NCI-H1930 (cell line): Measurements from ENCODE around the gene SLC13A1.
"Not testable (repeated sequence)": the region's sequence is repeated elsewhere in the genome, so short reads cannot be mapped to it uniquely, and the experiment has no call there.

Source experiments
- DNase-seq, 2 experiments: peaks; one replicate each; lab custom pipeline; 2025; lab: John Stamatoyannopoulos, UW

Gene SLC13A1, protein sequence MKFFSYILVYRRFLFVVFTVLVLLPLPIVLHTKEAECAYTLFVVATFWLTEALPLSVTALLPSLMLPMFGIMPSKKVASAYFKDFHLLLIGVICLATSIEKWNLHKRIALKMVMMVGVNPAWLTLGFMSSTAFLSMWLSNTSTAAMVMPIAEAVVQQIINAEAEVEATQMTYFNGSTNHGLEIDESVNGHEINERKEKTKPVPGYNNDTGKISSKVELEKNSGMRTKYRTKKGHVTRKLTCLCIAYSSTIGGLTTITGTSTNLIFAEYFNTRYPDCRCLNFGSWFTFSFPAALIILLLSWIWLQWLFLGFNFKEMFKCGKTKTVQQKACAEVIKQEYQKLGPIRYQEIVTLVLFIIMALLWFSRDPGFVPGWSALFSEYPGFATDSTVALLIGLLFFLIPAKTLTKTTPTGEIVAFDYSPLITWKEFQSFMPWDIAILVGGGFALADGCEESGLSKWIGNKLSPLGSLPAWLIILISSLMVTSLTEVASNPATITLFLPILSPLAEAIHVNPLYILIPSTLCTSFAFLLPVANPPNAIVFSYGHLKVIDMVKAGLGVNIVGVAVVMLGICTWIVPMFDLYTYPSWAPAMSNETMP

DNA sequence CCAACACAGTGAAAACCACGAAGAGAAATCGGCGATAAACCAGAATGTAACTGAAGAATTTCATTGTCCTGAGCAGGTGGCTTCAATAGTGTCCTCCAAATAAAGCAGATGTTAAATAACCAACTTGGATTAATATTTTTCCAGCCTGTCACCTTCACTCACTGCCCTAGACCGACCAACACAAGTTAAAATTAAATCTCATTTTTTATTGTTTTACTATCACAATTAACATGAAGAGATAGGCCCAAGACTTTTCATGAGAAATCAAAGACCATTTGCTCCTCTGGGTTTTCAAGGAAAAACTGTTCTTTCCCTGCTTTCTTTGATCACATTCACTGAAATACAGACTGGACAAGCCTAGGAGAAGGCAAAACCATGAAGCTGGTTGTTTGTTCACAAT is at the start of gene SLC13A1:
Gene SLC13A1 (minus strand): TSS at position 87 of the 400 bp plus-strand sequence. CDS start 23 bp downstream, at position 64.
- DNase-seq, result no peak

DNA sequence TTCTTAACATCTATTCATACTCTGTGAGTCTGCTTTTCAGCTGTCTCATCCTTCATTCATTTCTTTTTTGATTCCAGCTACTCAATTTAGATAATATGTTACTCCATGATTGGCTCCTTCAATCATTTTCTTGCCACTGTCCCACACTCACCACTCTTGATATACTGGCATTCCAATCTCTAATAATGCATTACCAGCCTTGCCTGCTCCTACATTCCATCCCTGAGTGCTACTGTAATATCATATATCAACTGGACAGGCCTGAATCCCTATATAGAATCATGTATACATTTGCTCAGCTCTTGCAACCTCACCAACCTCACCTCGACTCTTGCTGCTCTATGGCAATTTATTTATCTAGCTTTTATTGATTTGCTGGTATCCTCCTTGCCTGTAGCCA is 45.0 kb upstream of the SLC13A1 start:
- DNase-seq, result no peak

DNA sequence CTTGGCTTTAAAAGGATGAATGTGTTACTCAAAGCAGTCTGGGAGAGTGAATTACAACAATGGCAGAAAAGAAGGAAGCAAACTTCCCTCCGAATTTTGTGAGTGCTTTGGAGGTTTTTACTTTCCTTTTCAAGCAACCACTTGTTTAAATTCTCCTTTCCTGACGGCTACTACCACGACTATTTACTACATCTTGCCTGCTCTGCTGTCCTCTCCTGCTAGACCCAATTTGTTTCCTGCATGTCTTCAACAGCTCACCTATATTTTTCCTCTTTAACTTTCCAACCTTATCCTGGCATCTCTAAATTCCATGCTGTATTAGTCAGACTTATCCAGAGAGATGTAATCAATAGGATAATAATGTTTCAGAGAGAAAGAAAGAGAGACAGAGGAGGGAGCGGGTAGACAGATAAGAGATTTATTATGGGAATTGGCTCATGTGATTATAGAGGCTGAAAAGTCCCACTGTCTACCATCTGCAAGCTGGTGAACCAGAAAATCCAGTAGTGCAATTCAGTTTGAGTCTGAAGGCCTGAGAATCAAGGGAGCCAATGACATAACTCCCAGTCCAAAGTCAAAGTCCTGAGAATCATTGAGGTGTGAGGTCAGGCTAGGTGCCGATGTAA is 42.8 kb upstream of the SLC13A1 start:
- DNase-seq, result no peak

DNA sequence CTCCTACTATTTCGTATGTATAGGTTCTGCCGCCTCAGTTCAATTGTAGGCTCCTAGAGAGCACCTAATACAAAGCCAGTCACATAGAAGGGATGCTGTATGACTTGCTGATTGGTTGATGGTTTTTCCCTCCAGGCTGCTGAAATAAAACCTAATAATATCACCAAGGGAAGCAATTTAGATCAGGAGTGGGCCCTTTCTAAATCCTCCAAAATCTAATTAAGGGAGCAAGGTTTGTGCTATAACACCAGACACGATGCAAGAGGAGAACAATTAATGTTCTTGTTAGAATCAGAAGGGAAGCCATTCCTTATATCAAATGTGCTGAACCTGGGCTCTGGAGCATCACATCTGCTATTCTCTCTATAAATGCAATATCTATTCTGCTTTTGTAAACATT is 42.0 kb upstream of the SLC13A1 start:
- DNase-seq, result peak in 1 of 2 experiments; percentile 59

DNA sequence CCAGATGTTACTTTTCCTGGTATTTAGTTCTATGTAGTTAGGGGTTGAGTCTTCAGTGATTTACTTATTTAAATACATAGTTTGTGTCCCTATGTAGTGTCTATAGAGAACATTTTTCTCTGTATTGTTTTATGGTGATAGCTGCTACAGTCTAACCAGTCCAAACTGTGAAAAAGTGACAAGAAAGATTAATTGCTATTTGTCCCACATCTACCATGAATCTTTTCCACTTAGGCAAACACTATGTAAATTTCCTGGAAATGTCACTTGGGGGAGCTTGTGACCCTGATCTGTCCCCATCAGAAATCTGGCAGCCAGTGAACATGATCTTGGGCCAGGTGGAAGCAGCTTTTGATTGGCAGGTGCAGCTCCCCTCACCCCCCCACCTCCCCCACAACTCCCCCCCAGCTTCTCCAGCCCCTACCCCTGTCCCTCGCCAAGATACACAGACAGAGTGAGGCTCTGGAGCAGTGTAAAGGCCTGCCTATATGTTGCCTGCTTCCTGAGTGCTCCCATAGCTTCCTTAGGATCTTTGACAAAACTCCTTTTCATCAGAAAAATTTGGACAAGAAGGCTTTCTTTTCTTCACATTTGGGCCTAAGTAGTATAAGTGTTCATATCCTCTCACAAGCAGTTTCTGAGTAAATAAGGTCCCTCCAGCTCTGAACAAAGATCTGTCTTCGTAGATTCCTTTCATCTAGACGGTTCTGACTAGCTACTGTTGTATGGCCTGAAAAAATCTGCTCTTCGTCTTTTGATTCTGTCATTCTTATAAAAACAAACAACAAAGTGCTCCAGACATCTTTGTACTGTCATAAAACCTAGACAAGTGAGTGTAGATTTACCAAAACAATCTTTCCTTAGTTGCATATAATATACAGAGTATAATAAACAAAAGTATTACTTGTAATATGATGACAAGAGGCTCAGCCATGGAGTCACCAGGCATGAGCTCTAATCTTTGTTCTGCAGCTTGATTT is 31.5 kb upstream of the SLC13A1 start:
- no peak for DNase-seq

DNA sequence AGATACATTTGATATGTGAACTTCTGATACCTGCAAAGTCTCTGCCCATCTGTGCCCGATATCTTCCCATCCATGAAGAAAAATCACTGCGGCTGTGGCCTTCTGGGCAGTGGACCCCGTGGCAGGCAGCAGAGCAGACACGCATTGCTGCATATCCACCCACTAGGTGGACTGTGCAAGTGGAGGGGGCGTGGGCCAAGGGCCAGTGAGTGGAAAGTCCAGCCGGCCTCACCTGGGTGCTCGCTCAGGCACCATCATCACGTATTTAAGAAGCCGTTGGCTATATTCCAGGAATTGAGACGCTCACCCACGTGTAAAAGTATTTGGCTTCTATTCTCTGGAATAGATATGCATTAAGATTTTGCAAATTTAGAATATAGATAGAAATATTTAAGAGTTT is 30.8 kb upstream of the SLC13A1 start:
- DNase-seq, result no peak

DNA sequence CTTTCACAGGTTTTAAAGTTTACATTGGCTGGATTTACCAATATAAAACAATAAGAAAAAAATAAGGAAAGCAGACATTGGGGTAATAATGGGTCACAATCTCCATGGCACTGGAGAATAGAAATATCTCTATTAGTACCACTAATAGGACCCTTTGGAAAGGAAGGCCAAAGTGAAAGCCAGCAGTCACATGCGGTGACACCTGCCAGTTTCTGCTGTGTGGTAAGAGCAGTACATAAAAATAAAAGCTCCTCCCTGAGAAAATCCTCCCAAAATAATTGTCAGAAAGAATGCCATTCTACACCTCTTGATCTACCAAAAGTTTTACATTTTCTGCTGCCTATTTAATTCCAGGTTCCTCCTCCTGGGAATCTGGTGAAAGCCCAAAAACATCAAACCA is 30.4 kb upstream of the SLC13A1 start:
- no peak for DNase-seq

DNA sequence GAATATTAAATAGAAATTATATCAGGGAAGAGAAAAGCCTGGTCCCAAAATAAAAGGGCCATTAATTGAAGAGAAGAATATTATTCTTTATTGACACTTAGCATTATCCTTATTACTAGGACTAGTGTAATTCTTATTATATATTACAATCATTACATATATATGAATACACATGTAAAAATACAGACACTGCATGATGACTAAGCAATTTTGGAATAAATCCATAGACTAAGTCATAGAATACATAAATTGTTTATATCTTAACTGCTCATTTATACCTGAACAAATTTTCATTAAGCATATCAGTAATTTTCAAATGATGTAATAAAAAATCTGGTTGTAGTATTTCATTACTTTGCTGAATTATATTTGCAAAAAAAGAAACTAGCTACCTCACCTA is 29.7 kb upstream of the SLC13A1 start:
- DNase-seq, result no peak

DNA sequence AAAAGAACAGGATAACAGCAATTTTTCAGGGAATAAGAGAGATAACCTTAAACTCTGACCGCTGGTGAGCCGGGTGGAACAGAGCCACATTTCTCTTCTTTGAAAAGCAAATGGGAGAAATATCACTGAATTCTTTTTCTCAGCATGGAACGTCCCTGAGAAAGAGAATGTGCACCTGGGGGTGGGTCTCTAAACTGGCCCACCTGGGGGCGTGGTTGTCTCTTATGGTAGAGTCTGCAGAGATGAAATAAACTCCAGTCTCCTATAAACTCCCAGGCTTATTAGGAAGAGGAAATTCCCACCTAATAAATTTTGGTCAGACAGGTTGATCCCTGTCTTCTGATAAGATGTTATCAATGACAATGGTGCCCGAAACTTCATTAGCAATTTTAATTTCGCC is 27.9 kb upstream of the SLC13A1 start:
- DNase-seq, result not testable (repeated sequence)

DNA sequence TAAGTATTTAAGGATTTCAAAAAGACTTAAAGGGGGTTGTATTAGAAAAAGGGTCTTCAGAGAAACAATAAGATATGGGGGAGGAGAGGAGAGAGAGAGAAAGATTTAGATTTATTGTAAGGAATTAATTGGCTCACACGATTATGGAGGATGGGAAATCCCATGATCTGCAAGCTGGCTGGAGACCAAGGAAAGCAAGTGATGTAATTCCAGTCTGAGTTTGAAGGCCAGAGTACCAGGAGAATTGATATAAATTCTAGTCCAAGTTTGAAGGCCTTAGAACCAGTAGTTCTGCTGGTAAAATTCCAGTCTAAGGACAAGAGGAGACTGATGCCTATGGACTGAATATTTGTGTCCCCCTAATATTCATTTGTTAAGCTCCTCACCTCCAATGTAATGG is 20.6 kb upstream of the SLC13A1 start:
- DNase-seq, result no peak

DNA sequence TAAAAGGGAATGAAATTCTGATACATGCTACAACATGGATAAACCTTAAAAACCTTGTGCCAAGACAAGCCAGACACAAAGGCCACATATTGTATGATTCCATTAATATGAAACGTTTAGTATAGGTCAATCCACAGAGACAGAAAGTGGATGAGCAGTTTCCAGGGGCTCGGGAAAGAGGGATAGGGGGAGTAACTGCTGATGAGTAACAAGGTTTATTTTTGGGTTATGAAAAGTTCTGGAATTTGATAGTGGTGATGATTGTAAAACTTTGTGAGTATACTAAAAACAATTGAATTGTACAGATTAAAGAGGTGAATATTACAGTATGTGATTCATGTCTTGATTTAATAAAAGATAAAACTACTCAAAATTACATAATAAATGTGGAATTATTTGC is 19.1 kb upstream of the SLC13A1 start:
- no peak for DNase-seq

DNA sequence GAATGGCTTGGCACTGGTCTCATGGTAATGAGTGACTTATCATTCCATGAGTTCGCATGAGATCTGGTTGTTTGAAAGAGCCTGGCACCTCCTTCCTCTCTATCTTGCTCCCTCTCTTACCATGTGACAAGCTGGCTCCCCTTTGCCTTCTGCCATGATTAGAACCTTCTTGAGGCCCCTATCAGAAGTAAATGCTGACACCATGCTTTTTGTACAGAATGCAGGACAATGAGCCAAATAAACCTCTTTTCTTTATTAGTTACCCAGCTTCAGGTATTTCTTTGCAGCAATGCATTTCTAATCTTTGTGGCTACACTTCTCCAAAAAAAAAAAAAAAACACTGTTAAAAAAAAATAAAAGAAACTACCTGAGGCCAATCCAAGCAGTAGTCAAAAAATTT is 17.1 kb upstream of the SLC13A1 start:
- no peak for DNase-seq

DNA sequence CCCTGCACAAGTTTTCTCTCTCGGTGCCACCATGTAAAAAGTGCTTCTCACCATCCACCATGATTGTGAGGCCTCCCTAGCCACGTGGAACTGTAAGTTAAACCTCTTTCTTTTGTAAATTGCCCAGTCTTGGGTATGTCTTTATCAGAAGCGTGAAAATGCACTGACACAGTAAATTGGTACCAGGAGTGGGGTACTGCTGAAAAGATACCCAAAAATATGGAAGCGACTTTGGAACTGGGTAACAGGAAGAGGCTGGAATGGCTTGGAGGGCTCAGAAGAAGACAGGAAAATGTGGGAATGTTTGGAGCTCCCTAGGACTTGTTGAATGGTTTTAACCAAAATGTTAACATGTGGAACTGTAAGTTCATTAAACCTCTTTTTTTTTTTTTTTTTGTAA is 15.6 kb upstream of the SLC13A1 start:
- no peak for DNase-seq

DNA sequence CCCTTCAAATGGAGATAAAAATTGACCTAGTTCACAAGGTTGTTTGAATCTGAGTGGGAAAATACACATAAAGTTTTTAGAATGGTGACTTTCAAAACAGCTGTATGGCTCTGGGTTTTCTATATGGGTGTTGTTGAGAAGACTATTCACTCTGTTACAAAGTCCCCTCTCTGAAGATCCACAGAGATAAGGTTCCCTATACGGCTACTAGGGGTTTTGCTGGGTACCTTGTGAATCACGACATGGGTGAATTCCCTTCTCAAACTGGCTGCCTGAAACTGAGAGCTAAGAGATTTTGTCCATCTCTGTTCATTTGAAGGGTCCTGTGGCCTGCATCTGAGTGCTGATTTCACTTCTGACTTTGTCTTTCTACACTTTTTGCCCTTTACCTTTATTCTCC is 11.8 kb upstream of the SLC13A1 start:
- DNase-seq, result no peak

DNA sequence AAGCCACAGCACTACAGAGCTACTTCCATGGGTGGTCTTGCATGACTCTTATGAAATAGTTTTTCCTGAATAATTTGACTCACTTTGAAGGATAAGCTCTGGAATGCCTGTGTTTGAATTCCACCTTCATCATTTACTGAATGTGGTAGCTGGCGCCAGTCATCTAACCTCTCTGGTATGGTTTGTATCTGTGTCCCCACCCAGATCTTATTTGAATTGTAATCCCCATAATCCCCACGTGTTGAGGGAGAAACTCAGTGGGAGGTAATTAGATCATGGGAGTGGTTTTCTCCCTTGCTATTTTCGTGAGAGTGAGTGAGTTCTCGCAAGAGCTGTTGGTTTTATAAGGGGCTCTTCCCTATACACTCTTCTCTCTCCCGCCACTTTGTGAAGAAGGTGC is 11.2 kb upstream of the SLC13A1 start:
- no peak for DNase-seq

DNA sequence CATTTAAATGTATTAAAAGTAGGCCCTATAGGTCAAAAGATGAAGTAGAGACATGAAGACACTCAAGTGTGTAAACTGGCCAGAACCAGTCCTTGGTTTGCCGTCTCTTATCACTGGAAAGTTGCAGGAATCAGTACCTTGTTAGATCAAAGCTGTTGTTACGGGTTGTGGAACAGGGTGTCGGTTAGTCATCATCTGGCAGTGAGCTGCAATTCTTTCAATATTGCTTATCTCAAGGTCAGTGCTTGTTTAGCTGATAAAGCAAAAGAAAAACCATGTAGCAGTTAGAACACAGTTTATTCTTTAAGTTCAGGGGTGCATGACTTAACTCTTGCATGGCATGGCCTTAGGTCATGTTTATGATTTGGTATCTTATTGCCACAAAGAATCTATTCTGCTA is 10.0 kb upstream of the SLC13A1 start:
- DNase-seq, result no peak

DNA sequence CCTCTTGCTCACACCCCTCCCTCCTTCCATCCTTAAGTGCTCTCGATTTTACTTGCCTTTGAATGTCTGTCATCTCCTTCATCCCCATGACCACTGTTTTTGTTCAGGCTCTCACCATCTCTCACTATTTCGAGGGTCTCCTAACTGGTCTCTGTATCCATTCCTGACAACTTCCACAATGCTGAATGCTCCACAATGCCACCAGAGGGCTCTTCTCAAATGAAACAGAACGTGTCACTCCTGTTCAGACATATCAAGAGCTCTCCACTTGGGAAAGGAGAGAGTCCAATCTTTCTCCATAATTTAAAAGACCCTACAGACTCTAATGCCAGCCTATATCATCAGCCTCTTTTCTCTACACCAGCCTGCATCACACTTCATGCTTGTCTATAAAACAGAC is 9.0 kb upstream of the SLC13A1 start:
- no peak for DNase-seq

DNA sequence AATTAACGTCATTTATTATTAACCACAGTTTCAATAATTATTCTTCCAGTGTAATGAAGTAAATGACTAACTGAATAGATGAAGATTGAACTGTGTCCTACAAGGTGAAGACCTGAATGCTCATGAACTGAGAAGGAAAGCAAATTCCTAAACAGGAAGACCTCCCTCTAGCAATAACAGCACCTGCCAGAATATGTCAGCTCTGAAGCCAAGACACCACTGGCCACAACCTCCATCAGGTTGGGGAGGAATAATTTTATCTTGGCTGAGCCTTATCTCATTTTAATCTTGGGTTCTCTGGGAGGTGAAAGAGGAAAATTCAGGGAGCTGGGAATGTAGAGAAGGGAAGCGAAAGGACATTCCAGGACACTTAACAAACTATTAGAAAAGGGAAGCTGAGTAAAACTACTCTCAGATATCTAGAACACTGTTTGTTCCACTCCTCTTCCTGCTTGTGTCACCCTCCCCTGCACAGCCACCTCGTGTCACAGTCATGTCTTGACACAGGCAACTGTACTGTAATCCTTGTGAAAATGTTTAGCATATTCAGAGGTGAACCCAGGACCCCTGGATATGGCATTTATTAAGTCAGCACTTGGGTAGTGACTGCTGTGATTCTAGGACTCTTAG is 4.6 kb upstream of the SLC13A1 start:
- DNase-seq, result no peak

DNA sequence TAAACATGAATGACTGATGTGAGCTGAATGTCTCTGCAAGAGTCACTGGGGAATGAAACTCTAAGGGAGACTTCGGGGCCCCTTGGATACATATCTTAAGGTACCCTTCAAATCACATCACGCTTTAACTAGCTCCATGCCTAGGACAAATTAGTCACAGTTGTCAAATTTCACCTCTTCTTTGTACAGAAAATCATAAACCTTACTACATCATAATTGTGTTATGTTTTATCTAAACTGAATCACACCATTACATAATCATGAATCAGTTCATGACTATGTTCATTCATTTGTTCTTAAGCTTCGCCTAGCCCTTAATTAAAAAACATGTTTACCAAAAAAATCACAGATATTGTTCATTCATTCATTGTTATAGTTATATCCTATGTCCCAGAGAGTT is 2.1 kb upstream of the SLC13A1 start:
- no peak for DNase-seq

DNA sequence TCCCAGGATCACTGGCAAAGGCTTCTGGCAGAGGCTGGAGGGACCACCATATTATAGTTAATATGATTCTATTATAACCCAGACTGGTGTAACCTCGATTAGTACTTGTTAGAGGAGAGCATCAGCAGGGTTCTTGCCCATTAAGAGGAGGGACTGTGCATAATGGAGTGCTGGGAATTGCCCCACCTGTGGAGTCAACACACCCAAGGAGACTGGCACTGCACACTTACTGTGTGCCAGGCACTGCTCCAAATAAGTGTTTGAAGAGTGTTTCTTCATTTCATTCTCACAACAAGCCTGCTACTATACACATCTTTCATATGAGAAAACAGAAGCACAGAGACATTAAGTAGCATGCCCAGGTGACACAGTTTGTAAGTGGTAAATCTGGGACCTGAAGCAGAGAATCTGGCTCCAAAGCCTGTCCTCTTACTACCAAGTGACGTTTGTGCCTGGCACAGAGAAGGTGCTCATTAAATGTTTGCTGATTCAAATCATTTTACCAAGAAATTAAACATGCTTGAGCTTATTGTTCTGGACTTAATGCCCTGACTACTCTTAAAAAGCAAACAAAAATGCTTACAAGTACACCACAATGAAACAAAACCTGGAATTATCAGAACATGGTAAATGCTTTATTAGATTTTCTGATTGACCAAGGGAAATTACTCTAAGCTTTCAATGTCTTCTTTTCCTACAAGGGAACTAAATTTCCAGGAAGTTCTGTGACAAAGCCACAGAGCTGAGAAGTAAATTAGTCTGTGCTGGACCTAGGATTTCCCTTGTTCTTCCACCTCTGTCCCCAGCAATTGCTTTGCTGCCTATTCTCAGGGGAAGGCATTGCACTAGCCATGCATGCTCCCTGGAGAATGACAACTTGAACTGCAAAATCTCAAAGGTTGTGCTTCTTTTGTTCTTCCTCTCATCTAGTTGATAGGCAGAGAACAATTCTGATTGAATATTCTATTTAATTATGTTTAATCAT is 809 bp downstream of the SLC13A1 start:
- no peak for DNase-seq
